Liver (tissue), 9 donors: ENCODE measurements around the gene MPST. TPM values are rescaled to one million over a fixed set of nuclear protein-coding genes. Genes with fewer than 3 reads are reported as not detected.

Experiments used
- DNase-seq: peaks from one replicate; pipeline ENCODE4 v3.0.0-alpha.2; 2017; ENCODE audit warnings: low spot score
- H3K27ac ChIP-seq, 2 donors: one replicate each; pipeline ENCODE4 v1.7.0; 2013; ENCODE audit warnings: inconsistent platforms in 2 of 2, low read length in 2 of 2, control low read depth in 1 of 2, low read depth in 1 of 2, mild to moderate bottlenecking in 1 of 2
- H3K27me3 ChIP-seq, 4 donors: one replicate each; pipeline versions ENCODE4 v1.6.1 to v1.7.0; 2013; ENCODE audit warnings: low read length in 3 of 4, inconsistent platforms in 1 of 4, mild to moderate bottlenecking in 1 of 4, moderate library complexity in 1 of 4; ENCODE audit not compliant: control insufficient read depth in 4 of 4, insufficient read depth in 4 of 4
- H3K36me3 ChIP-seq, 4 donors: one replicate each; pipeline versions ENCODE4 v1.6.1 to v1.7.0; 2013; ENCODE audit warnings: low read length in 3 of 4, mild to moderate bottlenecking in 3 of 4, low read depth in 1 of 4, moderate library complexity in 1 of 4; ENCODE audit not compliant: control insufficient read depth in 4 of 4, insufficient read depth in 3 of 4
- H3K4me1 ChIP-seq, 4 donors: one replicate each; pipeline versions ENCODE4 v1.6.1 to v1.7.0; 2013; ENCODE audit warnings: low read length in 3 of 4, mild to moderate bottlenecking in 3 of 4, moderate library complexity in 1 of 4; ENCODE audit not compliant: control insufficient read depth in 4 of 4, insufficient read depth in 4 of 4
- H3K4me3 ChIP-seq, 3 donors: one replicate each; pipeline versions ENCODE4 v1.6.1 to v1.7.0; 2013; ENCODE audit warnings: low read length in 3 of 3, control low read depth in 1 of 3, low read depth in 1 of 3, mild to moderate bottlenecking in 1 of 3
- H3K9ac ChIP-seq, 2 donors: one replicate each; pipeline ENCODE4 v1.7.0; 2013; ENCODE audit warnings: low read length in 2 of 2, mild to moderate bottlenecking in 2 of 2, moderate library complexity in 2 of 2, control low read depth in 1 of 2, low read depth in 1 of 2
- H3K9me3 ChIP-seq, 4 donors: one replicate each; pipeline versions ENCODE4 v1.6.1 to v1.7.0; 2013; ENCODE audit warnings: low read length in 3 of 4; ENCODE audit not compliant: control insufficient read depth in 4 of 4
- CTCF ChIP-seq: fragments of 150-350 bp; IDR thresholded peaks from 2 replicates; pipeline ENCODE4 v1.5.1; 2017; ENCODE audit warnings: improper control_type of control experiment, low read depth, low read length; ENCODE audit not compliant: missing input control
- EGR1 ChIP-seq, 2 donors: IDR thresholded peaks; 2 replicates each; pipeline ENCODE4 v1.6.1; 2016 to 2018; ENCODE audit warnings: antibody characterized with exemption in 2 of 2, low read depth in 2 of 2
- FOXA1 ChIP-seq: IDR thresholded peaks from 2 replicates; pipeline ENCODE4 v1.6.1; 2016; ENCODE audit warnings: antibody characterized with exemption
- FOXA2 ChIP-seq: IDR thresholded peaks from 2 replicates; pipeline ENCODE4 v1.6.1; 2016; ENCODE audit warnings: antibody characterized with exemption
- GABPA ChIP-seq, 2 donors: IDR thresholded peaks in 1 of 2; conservative IDR thresholded peaks in 1 of 2; 2 replicates each; pipeline ENCODE4 v1.6.1; 2016; ENCODE audit warnings: antibody characterized with exemption in 2 of 2, mild to moderate bottlenecking in 1 of 2, moderate library complexity in 1 of 2
- HNF4A ChIP-seq, 2 donors: conservative IDR thresholded peaks; 2 replicates each; pipeline ENCODE4 v1.6.1; 2016; ENCODE audit warnings: antibody characterized with exemption in 2 of 2, mild to moderate bottlenecking in 2 of 2
- JUND ChIP-seq, 2 donors: IDR thresholded peaks; 2 replicates each; pipeline ENCODE4 v1.6.1; 2016; ENCODE audit warnings: antibody characterized with exemption in 2 of 2
- MAX ChIP-seq: IDR thresholded peaks from 2 replicates; pipeline ENCODE4 v1.6.1; 2016; ENCODE audit warnings: antibody characterized with exemption
- NR2F2 ChIP-seq: IDR thresholded peaks from 2 replicates; pipeline ENCODE4 v1.6.1; 2016; ENCODE audit warnings: antibody characterized with exemption
- RAD21 ChIP-seq, 2 donors: IDR thresholded peaks; 2 replicates each; pipeline ENCODE4 v1.6.1; 2016; ENCODE audit warnings: antibody characterized with exemption in 2 of 2, mild to moderate bottlenecking in 2 of 2
- REST ChIP-seq: IDR thresholded peaks from 2 replicates; pipeline ENCODE4 v1.6.1; 2016; ENCODE audit warnings: antibody characterized with exemption, mild to moderate bottlenecking
- RXRA ChIP-seq, 2 donors: IDR thresholded peaks; 2 replicates each; pipeline ENCODE4 v1.6.1; 2017 to 2018; ENCODE audit warnings: antibody characterized with exemption in 2 of 2, mild to moderate bottlenecking in 1 of 2
- SP1 ChIP-seq: IDR thresholded peaks from 2 replicates; pipeline ENCODE4 v1.6.1; 2018; ENCODE audit warnings: antibody characterized with exemption, mild to moderate bottlenecking
- TAF1 ChIP-seq: conservative IDR thresholded peaks from 2 replicates; pipeline ENCODE4 v1.6.1; 2016; ENCODE audit warnings: antibody characterized with exemption, mild to moderate bottlenecking
- YY1 ChIP-seq: IDR thresholded peaks from 2 replicates; pipeline ENCODE4 v1.6.1; 2016; ENCODE audit warnings: antibody characterized with exemption, mild to moderate bottlenecking
- WGBS: extraction: QIAGEN DNeasy Blood & Tissue Kit; methylation state at CpG from one replicate; pipeline ENCODE4 v1.1.7; 2013; 5-methylcytosine and 5-hydroxymethylcytosine counted together
- polyA plus RNA-seq, 2 donors: library from polyadenylated mRNA; stranded (reverse) in 1 of 2; unstranded in 1 of 2; fragments of 200-250 nt in 1 of 2; fragments of >200 nt in 1 of 2; fragmentation: Nextera tagmentation in 1 of 2; extraction: Ambion mirVana in 1 of 2; gene quantifications; one replicate each; pipeline versions ENCODE4 v1.2.1 to v1.2.3, GENCODE V29; 2013 to 2015
- total RNA-seq, 2 donors: library from RNA; depleted of rRNA; stranded (reverse); fragments of >200 nt; gene quantifications; one replicate each; pipeline ENCODE4 v1.2.3, GENCODE V29; 2014
- TF ChIP-seq, protein P1 (sequence below): IDR thresholded peaks from 2 replicates; pipeline ENCODE4 v1.6.1; 2016; ENCODE audit warnings: antibody characterized with exemption
- donor health status: healthy.
- donor health status: healthy.
- donor health status: healthy.
- donor health status: healthy.
- donor health status: healthy.

MPST gene
- total and polyA plus RNA-seq, 4 donors: 124 to 277 (median 199) TPM

- DNase-seq: no peak
Observed at GRCh38 chr22:36979016-36979910, 40.3 kb upstream of the MPST start.

DNA sequence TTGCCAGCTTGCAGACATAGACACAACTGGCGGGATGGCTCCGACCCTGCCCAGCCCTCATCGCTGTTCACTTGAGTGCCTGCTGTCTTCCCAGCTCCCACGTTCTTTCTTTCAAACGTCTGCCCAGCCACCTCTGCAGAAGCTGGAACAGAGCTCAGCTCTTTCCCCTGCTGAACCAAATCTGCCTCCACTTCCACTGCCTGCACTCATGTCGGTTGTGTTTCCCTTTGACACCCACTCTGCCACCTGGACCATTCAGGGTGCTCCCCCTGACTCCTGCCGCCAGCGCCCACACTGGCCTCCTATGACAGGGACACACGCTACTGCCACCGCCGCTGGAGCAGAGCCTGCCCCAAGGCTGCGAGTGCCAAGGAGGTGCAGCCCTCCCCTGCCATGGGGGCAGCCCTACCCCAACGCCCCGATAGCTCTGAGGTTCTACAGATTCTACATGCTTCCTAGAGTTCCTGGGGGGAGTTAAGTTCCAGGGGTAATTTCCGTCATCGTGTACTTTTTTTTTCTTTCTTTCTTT is 38.2 kb upstream of the MPST start:
- H3K27me3 ChIP-seq: no peaks in the 10 kb centered on the region
- peaks cover 0 to 2% (median 0%) of the 10 kb centered on the region in 4 donors for H3K36me3 ChIP-seq
- 87% methylated on average over 16 of the region's 16 CpGs for WGBS
- H3K9me3 ChIP-seq: peaks cover 4 to 12% (median 7%) of the 10 kb centered on the region in 4 donors
- no peak overlapping the region for H3K4me3 ChIP-seq
- peaks cover 0 to 4% (median 2%) of the 10 kb centered on the region in 4 donors for H3K4me1 ChIP-seq
- no peak overlapping the region for H3K9ac ChIP-seq
- no peak for DNase-seq
- H3K27ac ChIP-seq: no peak overlapping the region
- TF ChIP-seq HNF4A (conservative IDR thresholded peaks at IDR 0.05) (no peak), TAF1 (no peak), REST (no peak), SP1 (no peak), YY1 (no peak), NR2F2 (no peak), RAD21 (IDR thresholded peaks at IDR 0.05) (no peak), MAX (no peak), FOXA2 (no peak)
- TF ChIP-seq, protein P1, sequence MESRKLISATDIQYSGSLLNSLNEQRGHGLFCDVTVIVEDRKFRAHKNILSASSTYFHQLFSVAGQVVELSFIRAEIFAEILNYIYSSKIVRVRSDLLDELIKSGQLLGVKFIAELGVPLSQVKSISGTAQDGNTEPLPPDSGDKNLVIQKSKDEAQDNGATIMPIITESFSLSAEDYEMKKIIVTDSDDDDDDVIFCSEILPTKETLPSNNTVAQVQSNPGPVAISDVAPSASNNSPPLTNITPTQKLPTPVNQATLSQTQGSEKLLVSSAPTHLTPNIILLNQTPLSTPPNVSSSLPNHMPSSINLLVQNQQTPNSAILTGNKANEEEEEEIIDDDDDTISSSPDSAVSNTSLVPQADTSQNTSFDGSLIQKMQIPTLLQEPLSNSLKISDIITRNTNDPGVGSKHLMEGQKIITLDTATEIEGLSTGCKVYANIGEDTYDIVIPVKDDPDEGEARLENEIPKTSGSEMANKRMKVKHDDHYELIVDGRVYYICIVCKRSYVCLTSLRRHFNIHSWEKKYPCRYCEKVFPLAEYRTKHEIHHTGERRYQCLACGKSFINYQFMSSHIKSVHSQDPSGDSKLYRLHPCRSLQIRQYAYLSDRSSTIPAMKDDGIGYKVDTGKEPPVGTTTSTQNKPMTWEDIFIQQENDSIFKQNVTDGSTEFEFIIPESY: no peak

More at GRCh38 chr22:36979016-36979910, 40.3 kb upstream of the MPST start:
- Histone ChIP-seq H3K9ac (no peak overlapping the region), H3K4me1 (peaks cover 0 to 4% (median 2%) of the 10 kb centered on the region in 4 donors), H3K9me3 (no peaks in the 10 kb centered on the region), H3K4me3 (no peak overlapping the region), H3K36me3 (no peaks in the 10 kb centered on the region), H3K27me3 (no peaks in the 10 kb centered on the region), H3K27ac (no peak overlapping the region)
- WGBS: 90% methylated on average over 13 of the region's 13 CpGs
- TF ChIP-seq GABPA (IDR thresholded peaks at IDR 0.05 in 1 of 2, conservative IDR thresholded peaks at IDR 0.05 in 1 of 2) (no peak), RXRA (IDR thresholded peaks at IDR 0.05) (no peak), EGR1 (IDR thresholded peaks at IDR 0.05; ENCODE audit: low read depth in 2 of 2) (no peak), RAD21 (IDR thresholded peaks at IDR 0.05) (no peak), CTCF (no peak), TAF1 (no peak), FOXA1 (no peak), HNF4A (conservative IDR thresholded peaks at IDR 0.05) (no peak), SP1 (no peak), JUND (IDR thresholded peaks at IDR 0.05) (no peak), MAX (no peak)
- TF ChIP-seq, protein P1: no peak
